Vein endothelial cell (primary cell): ENCODE measurements around the gene OR51G2. TPM values are rescaled to one million over a fixed set of nuclear protein-coding genes. Genes with fewer than 3 reads are reported as not detected.

ENCODE experiments used
- total RNA-seq: library from RNA; depleted of rRNA; stranded (reverse); fragments of >200 nt; gene quantifications from 2 replicates; pipeline ENCODE4 v1.2.3, GENCODE V29; 2012

The OR51G2 gene, protein sequence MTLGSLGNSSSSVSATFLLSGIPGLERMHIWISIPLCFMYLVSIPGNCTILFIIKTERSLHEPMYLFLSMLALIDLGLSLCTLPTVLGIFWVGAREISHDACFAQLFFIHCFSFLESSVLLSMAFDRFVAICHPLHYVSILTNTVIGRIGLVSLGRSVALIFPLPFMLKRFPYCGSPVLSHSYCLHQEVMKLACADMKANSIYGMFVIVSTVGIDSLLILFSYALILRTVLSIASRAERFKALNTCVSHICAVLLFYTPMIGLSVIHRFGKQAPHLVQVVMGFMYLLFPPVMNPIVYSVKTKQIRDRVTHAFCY
- not detected in 2 replicates for total RNA-seq

DNA sequence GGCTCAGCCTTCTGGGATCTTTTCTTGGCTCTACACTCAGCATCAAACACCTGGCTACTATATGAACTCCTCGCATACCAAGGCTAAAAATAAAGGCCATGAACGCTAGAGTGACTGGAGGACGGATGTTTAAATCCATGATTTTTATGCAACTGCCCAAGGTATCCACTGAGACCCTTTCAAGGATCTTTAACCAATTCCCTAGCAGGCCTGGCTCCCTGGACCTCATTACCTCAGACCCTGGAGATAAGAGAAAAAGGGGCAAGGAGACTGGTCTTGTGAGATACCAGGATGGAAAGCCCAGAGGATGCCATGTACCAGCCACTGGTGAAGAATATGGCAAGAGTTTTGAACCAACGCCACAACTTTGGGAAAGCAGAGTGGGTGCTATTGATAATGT, at the start of gene OR51G2:
Gene OR51G2, minus strand, starts transcription at position 101 of the 400 bp plus-strand sequence. CDS start 3,687 bp downstream, outside the sequence.

DNA sequence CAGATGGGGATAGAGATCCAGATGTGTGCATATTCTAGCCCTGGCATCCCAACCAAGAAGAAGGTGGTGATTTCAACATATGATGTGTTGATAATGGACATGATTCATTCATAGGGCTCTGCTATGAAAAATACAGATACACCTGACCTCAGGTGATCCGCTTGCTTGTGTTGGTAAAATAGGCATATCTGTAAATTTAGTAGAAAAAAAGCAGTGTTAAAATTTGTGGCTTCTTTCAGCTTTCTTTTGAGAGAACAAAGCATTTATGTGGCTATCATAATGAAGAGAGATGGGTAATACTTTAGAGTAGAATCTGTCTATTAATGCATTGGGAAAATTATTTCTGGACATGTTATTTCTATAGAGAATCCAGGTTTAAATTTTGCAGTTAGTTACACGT, 36.5 kb upstream of the OR51G2 start, which contains the start of gene OR51A2:
Gene OR51A2, minus strand, starts transcription at position 101 of the 400 bp plus-strand sequence. Its CDS starts 0 bp downstream, at position 101.

DNA sequence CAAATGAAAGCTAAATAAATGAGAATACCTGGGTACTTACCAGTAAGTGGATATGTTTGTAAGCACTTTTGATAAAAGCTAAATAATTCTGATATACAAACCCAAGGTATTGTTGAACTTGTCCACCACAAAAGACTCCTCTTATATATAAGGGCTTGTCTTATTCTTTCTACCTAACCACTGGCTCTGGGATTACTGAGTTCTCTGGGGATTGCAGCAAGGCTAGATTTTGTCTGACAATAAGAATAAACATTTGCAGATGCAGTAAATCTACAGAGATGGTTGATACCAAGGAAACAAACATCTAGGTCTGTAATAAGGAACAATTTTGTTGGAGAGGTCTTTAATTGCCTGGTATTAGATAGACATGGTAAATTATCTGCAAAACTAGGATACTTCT, 28.4 kb upstream of the OR51G2 start, which contains the start of gene OR51A4:
Gene OR51A4, minus strand, starts transcription at position 101 of the 400 bp plus-strand sequence. CDS start 505 bp downstream, outside the sequence.

DNA sequence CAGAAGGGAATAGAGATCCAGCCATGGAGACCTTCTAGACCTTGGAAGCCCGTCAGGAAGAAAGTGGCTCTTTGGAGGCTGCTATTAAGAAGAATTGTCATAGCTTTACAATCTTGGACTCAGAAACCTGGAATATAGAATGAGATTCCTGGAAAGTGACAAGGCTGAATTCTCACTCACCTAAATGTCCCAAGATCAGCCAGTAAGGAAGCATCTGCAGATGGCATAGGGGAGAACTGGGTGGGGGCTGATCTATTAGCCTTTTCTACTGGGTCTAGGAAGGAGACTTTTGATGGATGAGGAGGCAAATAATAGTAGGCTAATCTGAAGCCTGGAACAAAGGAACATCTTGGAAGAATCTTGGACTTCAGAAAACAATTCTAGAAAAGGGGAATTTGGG, 5.1 kb upstream of the OR51G2 start, which contains the start of gene OR51G1:
Gene OR51G1, minus strand, starts transcription at position 101 of the 400 bp plus-strand sequence. Its CDS starts 0 bp downstream, at position 101.

DNA sequence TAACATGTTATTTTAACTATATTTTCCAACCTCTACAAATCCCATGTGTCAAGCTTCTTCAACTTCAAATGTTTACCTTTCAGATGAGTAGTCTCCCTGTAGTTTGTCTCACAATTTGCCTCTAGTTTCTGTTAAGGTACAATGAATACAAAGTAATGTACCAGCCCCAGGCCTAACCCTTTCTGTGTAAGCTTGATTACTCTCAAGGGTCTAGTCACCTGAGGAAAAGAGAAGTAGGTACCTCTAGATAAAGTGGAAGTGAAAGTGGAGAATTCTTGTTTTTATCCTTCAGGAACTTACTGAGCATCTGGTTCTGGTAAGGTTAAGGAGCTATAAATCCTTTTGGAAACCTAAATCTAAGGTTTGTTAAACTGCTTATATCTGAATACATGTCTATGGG, 15.7 kb downstream of the OR51G2 start, which contains the start of gene OR51A7:
Gene OR51A7, plus strand, starts transcription at position 300 of the 400 bp plus-strand sequence. CDS start 3,587 bp downstream, outside the sequence.

DNA sequence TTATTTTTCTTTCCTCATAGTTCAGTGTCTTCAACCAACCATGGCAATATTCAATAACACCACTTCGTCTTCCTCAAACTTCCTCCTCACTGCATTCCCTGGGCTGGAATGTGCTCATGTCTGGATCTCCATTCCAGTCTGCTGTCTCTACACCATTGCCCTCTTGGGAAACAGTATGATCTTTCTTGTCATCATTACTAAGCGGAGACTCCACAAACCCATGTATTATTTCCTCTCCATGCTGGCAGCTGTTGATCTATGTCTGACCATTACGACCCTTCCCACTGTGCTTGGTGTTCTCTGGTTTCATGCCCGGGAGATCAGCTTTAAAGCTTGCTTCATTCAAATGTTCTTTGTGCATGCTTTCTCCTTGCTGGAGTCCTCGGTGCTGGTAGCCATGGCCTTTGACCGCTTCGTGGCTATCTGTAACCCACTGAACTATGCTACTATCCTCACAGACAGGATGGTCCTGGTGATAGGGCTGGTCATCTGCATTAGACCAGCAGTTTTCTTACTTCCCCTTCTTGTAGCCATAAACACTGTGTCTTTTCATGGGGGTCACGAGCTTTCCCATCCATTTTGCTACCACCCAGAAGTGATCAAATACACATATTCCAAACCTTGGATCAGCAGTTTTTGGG, 37.2 kb downstream of the OR51G2 start, which contains the start of gene OR51T1:
Gene OR51T1, plus strand, starts transcription at position 41 of the 641 bp plus-strand sequence. Its CDS starts 0 bp downstream, at position 41.

Other genes starting within 250 kb of the OR51G2 start
- not detected in 2 replicates for gene OR51E2, start 221.5 kb downstream of the OR51G2 start, total RNA-seq
- not detected in 2 replicates for gene MMP26, start 214.6 kb downstream of the OR51G2 start, total RNA-seq
- not detected in 2 replicates for gene OR51F1, start 149.4 kb downstream of the OR51G2 start, total RNA-seq
- gene OR52R1, start 115.0 kb downstream of the OR51G2 start, total RNA-seq, result not detected in 2 replicates
- not detected in 2 replicates for gene OR51F2, start 98.0 kb downstream of the OR51G2 start, total RNA-seq
- gene OR51S1, start 70.1 kb downstream of the OR51G2 start, total RNA-seq, result not detected in 2 replicates
- not detected in 2 replicates for gene OR51T1, start 37.5 kb downstream of the OR51G2 start, total RNA-seq
- not detected in 2 replicates for gene OR51A7, start 15.6 kb downstream of the OR51G2 start, total RNA-seq
- gene OR51G1, start 5.0 kb upstream of the OR51G2 start, total RNA-seq, result not detected in 2 replicates
- gene OR51A4, start 28.3 kb upstream of the OR51G2 start, total RNA-seq, result not detected in 2 replicates
- gene OR51A2, start 36.4 kb upstream of the OR51G2 start, total RNA-seq, result not detected in 2 replicates
- not detected in 2 replicates for gene OR51L1, start 75.5 kb upstream of the OR51G2 start, total RNA-seq
- gene OR52J3, start 127.2 kb upstream of the OR51G2 start, total RNA-seq, result not detected in 2 replicates
- not detected in 2 replicates for gene OR52E2, start 140.3 kb upstream of the OR51G2 start, total RNA-seq
- not detected in 2 replicates for gene OR52E1, start 150.2 kb upstream of the OR51G2 start, total RNA-seq
- not detected in 2 replicates for gene OR52A5, start 219.0 kb upstream of the OR51G2 start, total RNA-seq
- not detected in 2 replicates for gene OR52A1, start 235.4 kb upstream of the OR51G2 start, total RNA-seq